Neuronal stem cell (in vitro differentiated cells): Measurements from ENCODE around the gene SOST.

Experiments
- DNase-seq: peaks from one replicate; pipeline ENCODE4 v3.0.0-alpha.2; 2013; ENCODE audit warnings: low spot score
- H2AFZ ChIP-seq: one replicate; pipeline ENCODE4 v1.6.1; 2013; ENCODE audit warnings: mild to moderate bottlenecking, low read length, inconsistent platforms
- H2AK5ac ChIP-seq: 2 replicates; pipeline ENCODE4 v1.6.1; 2013; ENCODE audit warnings: low read depth, mild to moderate bottlenecking, inconsistent platforms, low read length, moderate library complexity, mixed read lengths
- H2BK120ac ChIP-seq: 2 replicates; pipeline ENCODE4 v1.6.1; 2013; ENCODE audit warnings: low read depth, mild to moderate bottlenecking, inconsistent platforms, low read length, moderate library complexity, mixed read lengths
- H2BK12ac ChIP-seq: one replicate; pipeline ENCODE4 v1.6.1; 2013; ENCODE audit warnings: low read length, inconsistent platforms
- H2BK15ac ChIP-seq: 2 replicates; pipeline ENCODE4 v1.6.1; 2013; ENCODE audit warnings: mild to moderate bottlenecking, low read length, inconsistent platforms, mixed read lengths
- H2BK5ac ChIP-seq: one replicate; pipeline ENCODE4 v1.6.1; 2013; ENCODE audit warnings: inconsistent platforms, mild to moderate bottlenecking, low read length, moderate library complexity
- H3K14ac ChIP-seq: one replicate; pipeline ENCODE4 v1.6.1; 2013; ENCODE audit warnings: low read length, inconsistent platforms
- H3K18ac ChIP-seq: 2 replicates; pipeline ENCODE4 v1.6.1; 2013; ENCODE audit warnings: low read length, inconsistent platforms
- H3K23ac ChIP-seq: 2 replicates; pipeline ENCODE4 v1.6.1; 2013; ENCODE audit warnings: low read depth, mild to moderate bottlenecking, mixed read lengths, low read length, inconsistent platforms; ENCODE audit not compliant: poor library complexity
- H3K27ac ChIP-seq: replicated peaks from 3 replicates; pipeline ENCODE4 v1.5.1; 2013; ENCODE audit warnings: low read length, inconsistent platforms
- H3K27me3 ChIP-seq, 3 experiments: 2 replicates each; pipeline ENCODE4 v1.6.1; 2013; ENCODE audit warnings: low read length in 3 of 3, mild to moderate bottlenecking in 2 of 3, inconsistent platforms in 1 of 3, low read depth in 1 of 3, mixed read lengths in 1 of 3, moderate library complexity in 1 of 3; ENCODE audit not compliant: control insufficient read depth in 3 of 3, insufficient read depth in 3 of 3
- H3K36me3 ChIP-seq, 2 donors: replicated peaks in 1 of 2; 2 replicates each; pipeline ENCODE4 v1.6.1; 2013; ENCODE audit warnings: low read length in 2 of 2; ENCODE audit not compliant: control insufficient read depth in 2 of 2, insufficient read depth in 2 of 2
- H3K4ac ChIP-seq: 2 replicates; pipeline ENCODE4 v1.6.1; 2013; ENCODE audit warnings: inconsistent platforms, mild to moderate bottlenecking, low read length, moderate library complexity
- H3K4me1 ChIP-seq, 2 donors: 1 replicate in 1 of 2; 2 replicates in 1 of 2; pipeline ENCODE4 v1.6.1; 2013; ENCODE audit warnings: low read length in 2 of 2, low read depth in 1 of 2; ENCODE audit not compliant: control insufficient read depth in 2 of 2, insufficient read depth in 1 of 2
- H3K4me2 ChIP-seq: one replicate; pipeline ENCODE4 v1.6.1; 2013; ENCODE audit warnings: mild to moderate bottlenecking, low read length, inconsistent platforms; ENCODE audit not compliant: insufficient read depth, poor library complexity, severe bottlenecking
- H3K4me3 ChIP-seq, 2 donors: 2 replicates each; pipeline ENCODE4 v1.5.1; 2013; ENCODE audit warnings: low read length in 2 of 2, mild to moderate bottlenecking in 2 of 2, inconsistent platforms in 1 of 2, moderate library complexity in 1 of 2
- H3K79me1 ChIP-seq: one replicate; pipeline ENCODE4 v1.6.1; 2013; ENCODE audit warnings: low read depth, mild to moderate bottlenecking, inconsistent platforms, low read length, moderate library complexity
- H3K9ac ChIP-seq: one replicate; pipeline ENCODE4 v1.6.1; 2013; ENCODE audit warnings: mild to moderate bottlenecking, low read depth, low read length, inconsistent platforms; ENCODE audit not compliant: poor library complexity
- H3K9me3 ChIP-seq, 2 donors: replicated peaks in 1 of 2; 2 replicates each; pipeline versions ENCODE3 to v1.6.1; 2013; ENCODE audit warnings: low read length in 2 of 2, mild to moderate bottlenecking in 2 of 2, inconsistent platforms in 1 of 2, low read depth in 1 of 2, mixed read lengths in 1 of 2, moderate library complexity in 1 of 2; ENCODE audit not compliant: control insufficient read depth in 2 of 2, insufficient read depth in 1 of 2
- H4K8ac ChIP-seq: one replicate; pipeline ENCODE4 v1.6.1; 2013; ENCODE audit warnings: low read depth, mild to moderate bottlenecking, inconsistent platforms, low read length, moderate library complexity
- H4K91ac ChIP-seq: one replicate; pipeline ENCODE4 v1.6.1; 2013; ENCODE audit warnings: low read length, low read depth, mild to moderate bottlenecking, inconsistent platforms; ENCODE audit not compliant: poor library complexity
- WGBS, 2 donors: extraction: QIAGEN DNeasy Blood & Tissue Kit; methylation state at CpG; one replicate each; pipeline ENCODE4 v1.1.7; 2013; ENCODE audit warnings: missing lambda C conversion rate in 2 of 2, mixed read lengths in 1 of 2; ENCODE audit not compliant: insufficient read length in 2 of 2, insufficient replicate concordance in 1 of 2; ENCODE audit errors: extremely low coverage in 2 of 2; 5-methylcytosine and 5-hydroxymethylcytosine counted together

Gene SOST

DNA sequence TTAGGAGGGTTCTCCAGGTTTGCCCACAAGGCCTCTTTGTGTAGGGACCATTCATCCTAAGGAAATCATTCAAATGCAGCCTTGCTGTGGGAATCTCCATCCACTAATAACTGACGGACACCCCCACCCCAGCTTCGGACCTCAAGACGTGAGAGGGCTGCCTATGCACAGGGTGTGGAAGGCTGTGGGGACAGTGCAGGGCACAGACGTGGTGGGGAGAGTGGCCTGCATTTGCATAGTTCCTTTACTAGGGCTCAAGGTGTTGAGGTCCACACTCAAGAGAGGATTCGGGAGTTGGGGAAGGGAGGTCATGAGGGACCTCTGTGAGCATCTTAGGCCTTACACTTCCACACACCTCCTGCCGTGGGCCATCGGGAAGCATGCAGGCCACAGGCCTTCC lies 10.4 kb upstream of the SOST start:
- H3K27ac ChIP-seq = no peak overlapping the region
- H4K91ac ChIP-seq = no peak overlapping the region
- H2BK12ac ChIP-seq = no peak overlapping the region
- H3K27me3 ChIP-seq = no peaks in the 10 kb centered on the region
- no peaks in the 10 kb centered on the region for H3K9me3 ChIP-seq
- H3K18ac ChIP-seq = no peak overlapping the region
- no peak overlapping the region for H2AK5ac ChIP-seq
- no peak overlapping the region for H3K23ac ChIP-seq
- H3K4me2 ChIP-seq = no peak overlapping the region
- DNase-seq = no peak
- H2BK120ac ChIP-seq = no peak overlapping the region
- no peak overlapping the region for H3K9ac ChIP-seq
- H2BK15ac ChIP-seq = no peak overlapping the region
- H3K79me1 ChIP-seq = peaks cover 3% of the 10 kb centered on the region
- WGBS, 2 donors = no CpG with 5 or more reads among the region's 7 CpGs
- no peak overlapping the region for H2BK5ac ChIP-seq
- H3K4ac ChIP-seq = no peak overlapping the region
- H3K36me3 ChIP-seq = peaks cover 22 to 39% of the 10 kb centered on the region in 2 donors
- H3K14ac ChIP-seq = no peak overlapping the region
- H4K8ac ChIP-seq = no peak overlapping the region
- no peak overlapping the region for H2AFZ ChIP-seq
- H3K4me1 ChIP-seq = no peaks in the 10 kb centered on the region
- no peak overlapping the region for H3K4me3 ChIP-seq

DNA sequence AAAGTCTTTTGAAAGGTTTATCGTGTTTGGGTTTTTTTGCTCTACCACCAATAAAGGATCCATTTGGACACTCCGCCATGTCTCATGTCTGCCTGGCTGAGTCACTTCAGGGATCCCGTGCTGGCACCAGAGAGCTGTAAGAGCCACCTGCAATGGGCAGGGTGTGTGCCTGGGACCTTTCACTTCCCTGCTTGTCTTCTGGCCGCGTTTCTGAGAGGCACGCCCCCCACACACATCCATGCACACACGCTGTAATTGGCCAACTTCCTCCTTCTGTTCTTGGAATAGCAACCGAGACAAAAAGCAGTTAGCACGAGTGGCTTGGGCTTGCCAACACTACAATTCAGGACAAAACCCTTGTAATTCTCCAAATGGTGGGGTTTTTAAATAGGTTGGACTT lies 9.8 kb upstream of the SOST start:
- peaks cover 3% of the 10 kb centered on the region for H3K79me1 ChIP-seq
- no peak overlapping the region for H3K4ac ChIP-seq
- no peak overlapping the region for H3K4me2 ChIP-seq
- H2BK15ac ChIP-seq = no peak overlapping the region
- no peak overlapping the region for H2BK12ac ChIP-seq
- no peak overlapping the region for H2BK120ac ChIP-seq
- H3K18ac ChIP-seq = no peak overlapping the region
- H3K4me3 ChIP-seq = no peak overlapping the region
- no peak overlapping the region for H3K27ac ChIP-seq
- no peak overlapping the region for H3K23ac ChIP-seq
- H3K14ac ChIP-seq = no peak overlapping the region
- H3K27me3 ChIP-seq = no peaks in the 10 kb centered on the region
- H3K36me3 ChIP-seq = peaks cover 22 to 39% of the 10 kb centered on the region in 2 donors
- no peaks in the 10 kb centered on the region for H3K9me3 ChIP-seq
- H2BK5ac ChIP-seq = no peak overlapping the region
- no peak overlapping the region for H2AFZ ChIP-seq
- no peak overlapping the region for H4K8ac ChIP-seq
- DNase-seq = no peak
- no peak overlapping the region for H4K91ac ChIP-seq
- no peak overlapping the region for H3K9ac ChIP-seq
- no CpG with 5 or more reads among the region's 9 CpGs for WGBS, 2 donors
- no peaks in the 10 kb centered on the region for H3K4me1 ChIP-seq
- no peak overlapping the region for H2AK5ac ChIP-seq

DNA sequence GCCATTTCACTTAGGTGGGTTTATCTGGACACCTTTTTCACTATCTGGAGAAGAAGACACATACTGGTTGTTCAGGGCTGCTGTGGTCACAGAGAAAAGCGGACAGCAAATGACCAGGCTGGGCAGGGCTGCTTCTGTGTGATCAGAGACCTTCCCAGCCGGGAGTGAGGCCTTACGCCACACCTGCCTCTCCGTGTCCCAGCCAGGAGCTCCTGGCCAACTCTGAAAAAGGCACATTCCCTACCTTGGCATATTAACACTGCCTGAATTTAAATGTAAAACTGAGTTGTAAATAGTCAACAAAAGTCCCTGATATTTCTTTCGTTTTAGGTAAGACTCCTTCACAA lies 9.1 kb upstream of the SOST start:
- no peaks in the 10 kb centered on the region for H3K4me1 ChIP-seq
- H2BK5ac ChIP-seq = no peak overlapping the region
- no peak for DNase-seq
- no peak overlapping the region for H2AK5ac ChIP-seq
- H4K91ac ChIP-seq = no peak overlapping the region
- peaks cover 3% of the 10 kb centered on the region for H3K79me1 ChIP-seq
- H3K4ac ChIP-seq = no peak overlapping the region
- H3K27ac ChIP-seq = no peak overlapping the region
- H3K4me2 ChIP-seq = no peak overlapping the region
- no peak overlapping the region for H2AFZ ChIP-seq
- H3K36me3 ChIP-seq = peaks cover 20 to 32% of the 10 kb centered on the region in 2 donors
- H3K23ac ChIP-seq = no peak overlapping the region
- no peak overlapping the region for H3K4me3 ChIP-seq
- H3K9me3 ChIP-seq = no peaks in the 10 kb centered on the region
- peak overlapping the region; percentile 3 for H3K9ac ChIP-seq
- no peak overlapping the region for H4K8ac ChIP-seq
- no peak overlapping the region for H3K18ac ChIP-seq
- no peak overlapping the region for H2BK12ac ChIP-seq
- H2BK15ac ChIP-seq = no peak overlapping the region
- H3K14ac ChIP-seq = no peak overlapping the region
- no peak overlapping the region for H2BK120ac ChIP-seq
- H3K27me3 ChIP-seq = no peaks in the 10 kb centered on the region
- no CpG with 5 or more reads among the region's 5 CpGs for WGBS, 2 donors

DNA sequence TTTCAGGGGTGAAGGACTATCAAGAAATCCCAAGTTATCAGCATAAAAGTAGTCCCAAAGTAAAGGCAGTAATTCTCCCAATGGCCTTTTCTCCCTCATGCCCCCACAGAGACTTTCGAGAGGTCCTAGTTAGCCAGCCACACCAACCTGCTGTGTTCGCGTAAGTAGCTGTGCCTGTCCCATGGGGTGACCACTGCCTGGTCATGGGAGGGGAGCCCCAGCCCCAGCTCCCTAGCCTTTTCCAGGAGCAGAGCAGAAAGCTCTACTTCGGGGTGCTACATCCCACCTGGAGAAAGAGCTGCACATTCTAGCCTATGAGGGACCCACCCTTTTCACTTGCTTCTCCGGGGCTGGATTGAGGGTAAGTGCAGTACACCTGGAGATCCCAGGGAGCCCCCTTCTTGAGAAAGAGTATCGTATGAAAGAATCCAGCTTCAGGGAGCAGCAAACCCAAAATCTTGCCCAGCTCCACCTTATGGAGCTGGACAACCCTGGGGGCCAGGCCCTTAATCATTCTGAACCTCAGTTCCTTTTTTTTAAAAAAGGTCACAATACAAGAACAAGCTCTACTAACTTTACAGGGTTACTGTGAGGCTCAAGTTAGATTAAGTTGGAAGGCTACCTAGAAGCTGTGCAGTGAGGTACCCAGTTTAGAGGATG lies 8.6 kb upstream of the SOST start:
- H3K27ac ChIP-seq = no peak overlapping the region
- H3K4me2 ChIP-seq = no peak overlapping the region
- H3K36me3 ChIP-seq = peaks cover 15 to 27% of the 10 kb centered on the region in 2 donors
- no peak overlapping the region for H4K8ac ChIP-seq
- H3K79me1 ChIP-seq = no peaks in the 10 kb centered on the region
- no peak overlapping the region for H3K4ac ChIP-seq
- no peak overlapping the region for H2BK120ac ChIP-seq
- H3K27me3 ChIP-seq = no peaks in the 10 kb centered on the region
- no CpG with 5 or more reads among the region's 6 CpGs for WGBS, 2 donors
- H3K14ac ChIP-seq = no peak overlapping the region
- no peak overlapping the region for H2BK12ac ChIP-seq
- H2AK5ac ChIP-seq = no peak overlapping the region
- no peak overlapping the region for H4K91ac ChIP-seq
- H3K23ac ChIP-seq = no peak overlapping the region
- no peak overlapping the region for H2BK5ac ChIP-seq
- no peaks in the 10 kb centered on the region for H3K9me3 ChIP-seq
- H3K4me3 ChIP-seq = peak overlapping the region in 1 of 2 donors; percentile 36
- no peak overlapping the region for H2BK15ac ChIP-seq
- no peak overlapping the region for H3K18ac ChIP-seq
- peak overlapping the region; percentile 3 for H3K9ac ChIP-seq
- H2AFZ ChIP-seq = no peak overlapping the region
- no peaks in the 10 kb centered on the region for H3K4me1 ChIP-seq
- no peak for DNase-seq
